Measurements from ENCODE around the gene RTN4RL1. TPM values are rescaled to one million over a fixed set of nuclear protein-coding genes. Genes with fewer than 3 reads are reported as not detected.

The RTN4RL1 gene
- total RNA-seq, 1 donor from 2014 or later, result 25.0 TPM

GRCh38 chr17:1894753-1895339 lies 130.3 kb downstream of the RTN4RL1 start:
- no peak for DNase-seq

- DNase-seq, result no peak
Measured at GRCh38 chr17:1890758-1891450, 134.2 kb downstream of the RTN4RL1 start.

GRCh38 chr17:1888741-1889140 lies 136.4 kb downstream of the RTN4RL1 start:
- DNase-seq, result no peak

Small RNA genes within 50 kb of the gene (small RNA-seq; reads per million reads assigned to genes)
- gene AC090617.9 (not detected), gene MIR132 (28.8 reads per million, percentile 94 among the genes with 10 or more reads in this experiment), gene MIR212 (23.5 reads per million, percentile 94 among the genes with 10 or more reads in this experiment), gene OVCA2 (not detected)

Other genes with a start within 250 kb of the RTN4RL1 start
- gene SMYD4, start 195.4 kb downstream of the RTN4RL1 start, total RNA-seq, result 9.8 TPM
- 16.4 TPM for gene RPA1, start 195.3 kb downstream of the RTN4RL1 start, total RNA-seq
- 20.7 TPM for gene DPH1, start 4.8 kb upstream of the RTN4RL1 start, total RNA-seq
- gene OVCA2, start 16.7 kb upstream of the RTN4RL1 start, total RNA-seq, result 15.8 TPM
- gene HIC1, start 29.8 kb upstream of the RTN4RL1 start, total RNA-seq, result 3.1 TPM